ENCODE data around the gene NFATC2. TPM values are rescaled to one million over a fixed set of nuclear protein-coding genes. Genes with fewer than 3 reads are reported as not detected.

Gene NFATC2
- total and polyA plus RNA-seq, 2 experiments from 2014 or later: 0.52 to 0.59 TPM

- no peak for TF ChIP-seq ZNF462 (CRISPR knock-in tag; IDR thresholded peaks at IDR 0.05)
These were observed 68.7 kb downstream of the NFATC2 start (continued) for GRCh38 chr20:51473771-51474170.

- Histone ChIP-seq H3K9me2 (ENCODE audit: insufficient read depth) (no peaks in the 10 kb centered on the region), H3K4me3 (no peak overlapping the region), H4K20me1 (replicated peaks; ENCODE audit: insufficient read depth) (no peaks in the 10 kb centered on the region), H3K36me3 (ENCODE audit: insufficient read depth) (no peaks in the 10 kb centered on the region), H3K4me2 (no peak overlapping the region), H3K27me3 (ENCODE audit: insufficient read depth) (no peaks in the 10 kb centered on the region), H2AFZ (no peak overlapping the region), H3K27ac (ENCODE audit: low read depth) (no peak overlapping the region), H3K79me2 (replicated peaks; ENCODE audit: insufficient read depth) (no peaks in the 10 kb centered on the region), H3K4me1 (ENCODE audit: insufficient read depth) (no peaks in the 10 kb centered on the region), H3F3A (replicated peaks; ENCODE audit: low read depth) (no peaks in the 10 kb centered on the region)
- Mint-ChIP-seq H3K27ac (no peak overlapping the region), H3K4me3 (no peak overlapping the region), H3K9me3 (peaks cover 3% of the 10 kb centered on the region; the same call in 2 of the 3 replicates), H3K4me1 (peaks cover 8% of the 10 kb centered on the region), H3K36me3 (ENCODE audit: low read depth) (no peaks in the 10 kb centered on the region), H3K27me3 (ENCODE audit: insufficient read depth, low read depth, poor library complexity) (no peaks in the 10 kb centered on the region)
- ATAC-seq: no peak
- DNase-seq (ENCODE audit: low spot score): no peak
- TF ChIP-seq STAT1 (IDR thresholded peaks at IDR 0.05; ENCODE audit: unreplicated experiment) (no peak), CTCF (conservative IDR thresholded peaks at IDR 0.05; ENCODE audit: low read depth in 2 of 2) (no peak), NANOG (IDR thresholded peaks at IDR 0.05; ENCODE audit: borderline replicate concordance) (no peak), EZH2phosphoT487 (IDR thresholded peaks at IDR 0.05; ENCODE audit: unreplicated experiment) (no peak), POLR2AphosphoS5 (IDR thresholded peaks at IDR 0.05; ENCODE audit: low read depth) (no peak), JUNB (IDR thresholded peaks at IDR 0.05; ENCODE audit: unreplicated experiment) (no peak), CREB1 (CRISPR knock-in tag; IDR thresholded peaks at IDR 0.05; ENCODE audit: low read depth) (no peak), ZNF462 (CRISPR knock-in tag; IDR thresholded peaks at IDR 0.05) (no peak), EZH2 (IDR thresholded peaks at IDR 0.05; ENCODE audit: low read depth, unreplicated experiment) (no peak)
These were observed 69.3 kb downstream of the NFATC2 start for GRCh38 chr20:51473256-51473655.
